Endothelial cell of umbilical vein (primary cell): ENCODE data around the gene LIPA. TPM values are rescaled to one million over a fixed set of nuclear protein-coding genes. Genes with fewer than 3 reads are reported as not detected.

Experiments used
- BruUV-seq: library from RNA; stranded (reverse); fragments of 400-500 nt; replicated peaks from 2 replicates; lab custom pipeline; 2021; lab: Mats Ljungman, UMichigan
- CTCF ChIA-PET: fragments of 300-600, 350-600 bp; sonication (Branson Sonifier 250); formaldehyde crosslinking; loops from one replicate; lab custom pipeline; 2021; ENCODE audit warnings: antibody characterized with exemption, inconsistent platforms; lab: Charles Lee
- POLR2A ChIA-PET: fragments of 300-600, 350-600 bp; sonication (Branson Sonifier 250); formaldehyde crosslinking; loops from one replicate; lab custom pipeline; 2021; ENCODE audit warnings: antibody characterized with exemption, inconsistent platforms; lab: Charles Lee
- DNase-seq: peaks from one replicate; pipeline ENCODE4 v3.0.0-alpha.2; 2011; ENCODE audit warnings: low read depth, low spot score
- FAIRE-seq: peaks from 2 replicates; lab custom pipeline; 2011; peaks lifted over from hg19 to GRCh38; lab: Jason Lieb, UNC
- H2AFZ ChIP-seq: 2 replicates; pipeline ENCODE4 v1.6.0; 2012; ENCODE audit warnings: low read depth, low read length, control low read depth, inconsistent platforms
- H3K27ac ChIP-seq: 2 replicates; pipeline ENCODE4 v1.5.1; 2011; ENCODE audit warnings: low read depth, mild to moderate bottlenecking, control low read depth, low read length, moderate library complexity; ENCODE audit not compliant: insufficient read depth
- H3K27me3 ChIP-seq, 2 experiments: 2 replicates each; pipeline versions ENCODE4 v1.6.0 to v1.6.1; 2011; ENCODE audit warnings: low read length in 2 of 2, mixed read lengths in 1 of 2; ENCODE audit not compliant: control insufficient read depth in 2 of 2, insufficient read depth in 2 of 2
- H3K36me3 ChIP-seq, 2 experiments: 2 replicates in 1 of 2; 3 replicates in 1 of 2; pipeline ENCODE4 v1.5.1; 2011; ENCODE audit warnings: low read length in 2 of 2, mild to moderate bottlenecking in 1 of 2, moderate library complexity in 1 of 2; ENCODE audit not compliant: control insufficient read depth in 2 of 2, insufficient read depth in 2 of 2; ENCODE audit errors: extremely low read depth in 1 of 2
- H3K4me1 ChIP-seq: 3 replicates; pipeline ENCODE4 v1.5.1; 2011; ENCODE audit warnings: mild to moderate bottlenecking, low read length; ENCODE audit not compliant: control insufficient read depth, insufficient read depth; ENCODE audit errors: extremely low read depth
- H3K4me2 ChIP-seq: 2 replicates; pipeline ENCODE4 v1.6.1; 2011; ENCODE audit warnings: low read length, control low read depth, mixed read lengths; ENCODE audit not compliant: insufficient read depth
- H3K4me3 ChIP-seq, 3 experiments: fragments of 200-600 bp in 1 of 3; sonication (generic), shearing (Covaris generic) in 1 of 3; replicated peaks in 1 of 3; 2 replicates each; pipeline ENCODE4 v1.5.1; 2011 to 2016; ENCODE audit warnings: control low read depth in 3 of 3, low read length in 3 of 3, mild to moderate bottlenecking in 2 of 3, inconsistent platforms in 1 of 3, low read depth in 1 of 3, moderate library complexity in 1 of 3; ENCODE audit not compliant: insufficient read depth in 1 of 3
- H3K79me2 ChIP-seq: 2 replicates; pipeline ENCODE4 v1.6.0; 2012; ENCODE audit warnings: low read length, inconsistent platforms; ENCODE audit not compliant: control insufficient read depth, insufficient read depth
- H3K9ac ChIP-seq: replicated peaks from 2 replicates; pipeline ENCODE3; 2011; ENCODE audit warnings: low read length, control low read depth; ENCODE audit not compliant: insufficient read depth; ENCODE audit errors: extremely low read depth
- H3K9me1 ChIP-seq: replicated peaks from 3 replicates; pipeline ENCODE4 v1.6.0; 2011; ENCODE audit warnings: mild to moderate bottlenecking, low read length; ENCODE audit not compliant: control insufficient read depth, insufficient read depth; ENCODE audit errors: extremely low read depth
- H3K9me3 ChIP-seq: replicated peaks from 2 replicates; pipeline ENCODE4 v1.5.1; 2012; ENCODE audit warnings: low read length, inconsistent platforms; ENCODE audit not compliant: control insufficient read depth, insufficient read depth
- H4K20me1 ChIP-seq: replicated peaks from 2 replicates; pipeline ENCODE3; 2011; ENCODE audit warnings: mild to moderate bottlenecking, low read length; ENCODE audit not compliant: control insufficient read depth, insufficient read depth; ENCODE audit errors: extremely low read depth
- CTCF ChIP-seq, 2 donors: IDR thresholded peaks; 1 replicate in 1 of 2; 2 replicates in 1 of 2; pipeline ENCODE4 v1.5.1; 2011; ENCODE audit warnings: low read length in 2 of 2, mild to moderate bottlenecking in 2 of 2, moderate library complexity in 2 of 2, control low read depth in 1 of 2, inconsistent platforms in 1 of 2, low read depth in 1 of 2; ENCODE audit not compliant: insufficient read depth in 1 of 2; ENCODE audit errors: extremely low read depth in 1 of 2
- EZH2 ChIP-seq: IDR thresholded peaks from 2 replicates; pipeline ENCODE4 v1.6.1; 2012; ENCODE audit warnings: borderline replicate concordance, low read depth, mild to moderate bottlenecking, moderate library complexity, low read length, inconsistent platforms; ENCODE audit not compliant: severe bottlenecking
- FOS ChIP-seq: IDR thresholded peaks from 2 replicates; pipeline ENCODE4 v1.6.1; 2011; ENCODE audit warnings: mild to moderate bottlenecking, low read length, moderate library complexity, borderline replicate concordance; ENCODE audit not compliant: insufficient read depth
- GATA2 ChIP-seq: IDR thresholded peaks from 2 replicates; pipeline ENCODE4 v1.7.0; 2011; ENCODE audit warnings: low read depth, mild to moderate bottlenecking, moderate library complexity, mixed read lengths, low read length; ENCODE audit not compliant: insufficient read length, insufficient read depth
- JUN ChIP-seq: IDR thresholded peaks from 2 replicates; pipeline ENCODE4 v1.6.1; 2011; ENCODE audit warnings: borderline replicate concordance, low read depth; ENCODE audit not compliant: insufficient read length, insufficient read depth
- MAX ChIP-seq: IDR thresholded peaks from 2 replicates; pipeline ENCODE4 v1.6.1; 2011; ENCODE audit not compliant: insufficient read depth, insufficient read length
- MYC ChIP-seq: IDR thresholded peaks from one replicate; pipeline ENCODE4 v1.6.1; 2011; ENCODE audit warnings: mild to moderate bottlenecking, low read depth, low read length
- POLR2A ChIP-seq: IDR thresholded peaks from 2 replicates; pipeline ENCODE4 v1.6.1; 2012; ENCODE audit warnings: low read depth, mild to moderate bottlenecking, control low read depth, low read length
- POLR2AphosphoS5 ChIP-seq: IDR thresholded peaks from 2 replicates; pipeline ENCODE4 v1.6.1; 2012; ENCODE audit warnings: low read depth, mild to moderate bottlenecking, control low read depth, low read length, moderate library complexity; ENCODE audit not compliant: insufficient read depth
- dilution Hi-C: fragments of 300-500 bp; cut with MboI; formaldehyde crosslinking; loops from one replicate; pipeline ENCODE4 v1.15.0; 2019; ENCODE audit warnings: low sequenced_read_pairs; ENCODE audit not compliant: extremely low pct_ligation_motif_present
- intact Hi-C: fragments of 100-400 bp; cut with micrococcal nuclease; formaldehyde crosslinking; loops from one replicate; pipeline ENCODE4 v1.10.0; 2022
- polyA plus RNA-seq, 4 experiments: library from polyadenylated mRNA; depleted of rRNA in 3 of 4; stranded (reverse) in 3 of 4; unstranded in 1 of 4; fragments of >200 nt; gene quantifications; 2 replicates each; pipeline versions ENCODE4 v1.2.1 to v1.2.3, GENCODE V29; 2011 to 2012; ENCODE audit warnings: missing spikeins in 1 of 4
- total RNA-seq: library from RNA; stranded (reverse); gene quantifications from 2 replicates; pipeline ENCODE4 v1.2.3, GENCODE V29; 2021

The LIPA gene
- total and polyA plus RNA-seq, 2 donors (not counting 3 experiments of a cell fraction or from before 2014, with no cell fraction given): 24.0 to 41.1 TPM

GRCh38 chr10:89209718-89210117, 41.9 kb downstream of the LIPA start:
- FAIRE-seq: no peak
- Histone ChIP-seq H3K36me3 (no peaks in the 10 kb centered on the region), H4K20me1 (no peaks in the 10 kb centered on the region), H3K79me2 (no peaks in the 10 kb centered on the region), H2AFZ (no peak overlapping the region), H3K27me3 (peaks cover 6 to 19% of the 10 kb centered on the region in 2 experiments), H3K9ac (no peak overlapping the region), H3K4me3 (no peak overlapping the region), H3K4me1 (peaks cover 23% of the 10 kb centered on the region), H3K27ac (no peak overlapping the region), H3K9me3 (no peaks in the 10 kb centered on the region), H3K4me2 (no peak overlapping the region), H3K9me1 (no peaks in the 10 kb centered on the region)
- BruUV-seq: no TSS peak
- no peak for DNase-seq
- ChIA-PET POLR2A (no interaction called here), CTCF (interaction anchor here (1.4 to 6.4 kb wide), 4 partner anchors 8 to 275 kb away, joined by 3 to 52 read pairs (median 18); no protein-coding TSS in a partner anchor)
- intact Hi-C loops (no loop called here), dilution Hi-C loops (loop anchor here (25.0 kb wide), 1 partner anchor 222 kb away; the partner anchor contains the start of gene FAS)
- no peak for TF ChIP-seq FOS
- no peak for TF ChIP-seq EZH2
- no peak for TF ChIP-seq MYC
- TF ChIP-seq POLR2AphosphoS5: no peak
- no peak for TF ChIP-seq MAX
- no peak for TF ChIP-seq CTCF (IDR thresholded peaks at IDR 0.05; ENCODE audit: extremely low read depth in 1 of 2, insufficient read depth in 1 of 2, low read depth in 1 of 2, low read length in 2 of 2)
- TF ChIP-seq JUN: no peak
- TF ChIP-seq GATA2: no peak
- TF ChIP-seq POLR2A: no peak
